Heart right ventricle (tissue), 16 donors: Measurements from ENCODE around the gene ASB18. TPM values are rescaled to one million over a fixed set of nuclear protein-coding genes. Genes with fewer than 3 reads are reported as not detected.

Experiments used
- ATAC-seq, 8 donors: fragments of 200-7000 bp; cut with Tn5 transposase; one replicate each; pipeline ENCODE4 v1.9.1; 2020; ENCODE audit warnings: mild to moderate bottlenecking in 8 of 8, moderate library complexity in 8 of 8, moderate number of reproducible peaks in 1 of 8
- DNase-seq, 2 donors: peaks; one replicate each; pipeline ENCODE4 v3.0.0-alpha.2; 2020
- H3K27ac ChIP-seq, 10 donors: fragments of 200-600 bp; sonication (generic) in 2 of 10; one replicate each; pipeline versions ENCODE4 v1.5.0 to v1.8.0; 2020 to 2022; ENCODE audit warnings: mild to moderate bottlenecking in 3 of 10
- H3K27me3 ChIP-seq, 7 donors: fragments of 200-600 bp; one replicate each; pipeline ENCODE4 v1.8.0; 2021 to 2022; ENCODE audit warnings: mild to moderate bottlenecking in 2 of 7
- H3K36me3 ChIP-seq, 9 donors: fragments of 200-600 bp; sonication (generic) in 1 of 9; one replicate each; pipeline versions ENCODE4 v1.5.0 to v1.8.0; 2020 to 2022; ENCODE audit warnings: mild to moderate bottlenecking in 2 of 9
- H3K4me1 ChIP-seq, 9 donors: fragments of 200-600 bp; sonication (generic) in 1 of 9; one replicate each; pipeline versions ENCODE4 v1.5.0 to v1.8.0; 2020 to 2022; ENCODE audit warnings: mild to moderate bottlenecking in 4 of 9
- H3K4me3 ChIP-seq, 10 donors: fragments of 200-600 bp; sonication (generic) in 2 of 10; one replicate each; pipeline versions ENCODE4 v1.5.0 to v1.8.0; 2020 to 2022; ENCODE audit warnings: mild to moderate bottlenecking in 7 of 10, moderate library complexity in 2 of 10
- H3K9me3 ChIP-seq, 11 donors: fragments of 200-600 bp in 10 of 11; sonication (generic) in 2 of 11; one replicate each; pipeline versions ENCODE4 v1.5.0 to v1.8.0; 2013 to 2022; ENCODE audit warnings: mild to moderate bottlenecking in 2 of 11, control low read depth in 1 of 11, moderate library complexity in 1 of 11
- CTCF ChIP-seq, 9 donors: fragments of 200-600 bp; sonication (generic) in 2 of 9; IDR thresholded peaks; one replicate each; pipeline versions ENCODE4 v1.5.0 to v1.8.0; 2021 to 2022; ENCODE audit warnings: antibody characterized with exemption in 9 of 9, mild to moderate bottlenecking in 5 of 9, moderate library complexity in 1 of 9
- WGBS, 2 donors: extraction: QIAGEN DNeasy Blood & Tissue Kit; methylation state at CpG; one replicate each; pipeline ENCODE4 v1.1.7; 2013; ENCODE audit warnings: inconsistent platforms in 1 of 2; 5-methylcytosine and 5-hydroxymethylcytosine counted together
- intact Hi-C, 10 donors: fragments of 100-400 bp; cut with DNase I; formaldehyde crosslinking; loops; one replicate each; pipeline versions ENCODE4 v1.11.1 to v1.14.2; 2022
- long read RNA-seq, 3 donors: library from polyadenylated mRNA; unstranded; transcript quantifications; one replicate each; pipeline ENCODE4 v2.0.0, GENCODE V29; 2020 to 2021
- polyA plus RNA-seq, 2 donors: library from polyadenylated mRNA; stranded (reverse); fragments of 200-250 nt; gene quantifications; one replicate each; pipeline ENCODE4 v1.2.3, GENCODE V29; 2013
- total RNA-seq, 10 donors: library from RNA; stranded (reverse); fragmentation: NEBNext Ultra II Directional in 3 of 10; extraction: Animal tissue kit (Norgen Biotek cat#: 25700) in 3 of 10; gene quantifications; one replicate each; pipeline versions ENCODE4 v1.2.1 to v1.2.4, GENCODE V29; 2021 to 2023
- donor health status: Arrhythmogenic right ventricular cardiomyopathy.
- donor health status: ischemic (EF 13 %, LVEDD 7.1; RV severe dilation, severe dysfunction).
- donor health status: healthy with polysubstance abuse.
- donor health status: DM: no; HTN: yes; CAD: no.
- donor health status: DM: no; HTN: no; CAD: no.
- donor health status: ischemic (EF 25% LVEDD 6.9; RV normal size, moderate dysfunction).
- donor health status: ischemic (EF 25% LVEDD 5.7; RV mildly dilated, moderate dysfunction).
- donor health status: healthy.
- donor health status: DM: yes; HTN: yes; CAD: no.
- donor health status: Ischemic cardiomyopathy.
- donor health status: ischemic (EF 35%, LVEDD 5.7; RV mildly dilated, moderate dysfunction).
- donor health status: nonischemic (EF 11% LVEDD 7.7; RV severe dilation, severe dysfunction).
- donor health status: DM: yes; HTN: yes; CAD: no.
- donor health status: PGD.
- donor health status: ischemic (EF 29% LVEDD 5.4; RV normal size, mild dysfunction).
- donor health status: nonischemic (EF 23%, LVEDD 6.1; RV moderate dilation, normal function).

The ASB18 gene
- 10 to 100 TPM in 9 of 10 donors, 1 to 10 TPM in 1; 4.5 to 47.1 (median 29.7) TPM for total RNA-seq
- polyA plus RNA-seq, result 1 to 10 TPM; 3.5 to 4.2 TPM
- long read RNA-seq, donor 1, partial matches to known transcripts, result 0 of 7 reads
- long read RNA-seq, donor 1, other reads (novel, unspliced or antisense), result 7 of 7 reads
- long read RNA-seq, donor 2, partial matches to known transcripts, result 2 of 24 reads
- long read RNA-seq, donor 2, other reads (novel, unspliced or antisense), result 19 of 24 reads
- long read RNA-seq, donor 3, partial matches to known transcripts, result 1 of 20 reads
- long read RNA-seq, donor 3, other reads (novel, unspliced or antisense), result 18 of 20 reads

GRCh38 chr2:236264256-236264655 lies at the start of gene ASB18:
ASB18 (minus strand) TSS chr2:236264406; CDS start chr2:236264345, 61 bp downstream.
- Histone ChIP-seq H3K36me3 (no peaks in the 10 kb centered on the region), H3K9me3 (peaks cover 0 to 10% (median 0%) of the 10 kb centered on the region in 11 donors), H3K27me3 (peaks cover 0 to 5% (median 0%) of the 10 kb centered on the region in 7 donors), H3K27ac (peak within 1 kb of the TSS; percentile 65 to 93 (median 81)), H3K4me1 (peaks cover 0 to 12% (median 0%) of the 10 kb centered on the region in 9 donors), H3K4me3 (peak within 1 kb of the TSS; percentile 25 to 63 (median 50))
- WGBS, 2 donors, result 25 to 27% methylated on average over 8 of the region's 8 CpGs
- intact Hi-C loops, result no loop called here
- peak; percentile 74 to 91 (median 80) for ATAC-seq
- peak; percentile 53 to 61 for DNase-seq
- TF ChIP-seq CTCF (IDR thresholded peaks at IDR 0.05), result no peak

GRCh38 chr2:236311286-236311685 lies 47.1 kb upstream of the ASB18 start:
- Histone ChIP-seq H3K4me3 (no peak overlapping the region), H3K27ac (no peak overlapping the region), H3K4me1 (no peaks in the 10 kb centered on the region), H3K27me3 (no peaks in the 10 kb centered on the region), H3K9me3 (peaks cover 0 to 34% (median 17%) of the 10 kb centered on the region in 11 donors), H3K36me3 (no peaks in the 10 kb centered on the region)
- WGBS, 2 donors, result 81 to 83% methylated on average over 3 of the region's 3 CpGs
- DNase-seq, result no peak
- no peak for ATAC-seq
- TF ChIP-seq CTCF (IDR thresholded peaks at IDR 0.05), result no peak
- intact Hi-C loops, result no loop called here

GRCh38 chr2:236309669-236310029 lies 45.4 kb upstream of the ASB18 start:
- 43 to 45% methylated on average over 9 of the region's 9 CpGs for WGBS, 2 donors
- Histone ChIP-seq H3K4me3 (no peak overlapping the region), H3K27ac (no peak overlapping the region), H3K4me1 (no peaks in the 10 kb centered on the region), H3K27me3 (no peaks in the 10 kb centered on the region), H3K36me3 (no peaks in the 10 kb centered on the region), H3K9me3 (peaks cover 0 to 30% (median 17%) of the 10 kb centered on the region in 11 donors)
- TF ChIP-seq CTCF (IDR thresholded peaks at IDR 0.05), result peak in 7 of 9 donors; percentile 53 to 66 (median 62)
- intact Hi-C loops, result no loop called here
- ATAC-seq (peak in 4 of 8 donors; percentile 54 to 60 (median 58)), DNase-seq (peak in 1 of 2 donors; percentile 9)

GRCh38 chr2:236308855-236309668 lies 44.9 kb upstream of the ASB18 start:
- TF ChIP-seq CTCF (IDR thresholded peaks at IDR 0.05), result no peak
- WGBS, 2 donors, result 67 to 75% methylated on average over 19 of the region's 19 CpGs
- Histone ChIP-seq H3K27ac (no peak overlapping the region), H3K4me1 (no peaks in the 10 kb centered on the region), H3K4me3 (no peak overlapping the region), H3K9me3 (peaks cover 0 to 25% (median 17%) of the 10 kb centered on the region in 11 donors), H3K27me3 (no peaks in the 10 kb centered on the region), H3K36me3 (no peaks in the 10 kb centered on the region)
- DNase-seq (no peak), ATAC-seq (no peak)
- intact Hi-C loops, result no loop called here
